Melanocyte of skin (primary cell): ENCODE data around the gene GREM1. TPM values are rescaled to one million over a fixed set of nuclear protein-coding genes. Genes with fewer than 3 reads are reported as not detected.

Experiments used
- total RNA-seq, 2 donors: library from RNA; depleted of rRNA; stranded (reverse); fragments of >200 nt; gene quantifications; 2 replicates each; pipeline ENCODE4 v1.2.3, GENCODE V29; 2012

GREM1 gene
- total RNA-seq: under 1 TPM; under 0.01 TPM

GRCh38 chr15:32717426-32718226, at the start of gene GREM1:
GREM1 (plus strand) TSS chr15:32718004; CDS start chr15:32730691, 12,687 bp downstream.

Other genes starting within 250 kb of the GREM1 start
- 1 to 10 TPM in 1 of 2 donors, under 1 TPM in 1; 0.33 to 3.4 TPM for gene GOLGA8N, start 124.5 kb upstream of the GREM1 start, total RNA-seq
- 10 to 100 TPM in 1 of 2 donors, 1 to 10 TPM in 1; 10.0 to 23.6 TPM for gene ARHGAP11A, start 102.5 kb upstream of the GREM1 start, total RNA-seq
- gene SCG5, start 76.3 kb upstream of the GREM1 start, total RNA-seq: under 1 TPM; 0.33 to 0.69 TPM